Left lobe of liver (tissue), 2 donors: ENCODE measurements around the gene SKP2. TPM values are rescaled to one million over a fixed set of nuclear protein-coding genes. Genes with fewer than 3 reads are reported as not detected.
A peak's percentile ranks its signal among the peaks of the same experiment; 100 is the strongest.
"Not testable (repeated sequence)": the region's sequence is repeated elsewhere in the genome, so short reads cannot be mapped to it uniquely, and the experiment has no call there.

ENCODE experiments used
- ATAC-seq: fragments of 200-7000 bp; cut with Tn5 transposase; one replicate; pipeline ENCODE4 v1.9.1; 2020; ENCODE audit warnings: mild to moderate bottlenecking, moderate library complexity
- DNase-seq: peaks from one replicate; pipeline ENCODE4 v3.0.0-alpha.2; 2020; ENCODE audit warnings: low spot score
- total RNA-seq: library from RNA; stranded (reverse); gene quantifications from one replicate; pipeline ENCODE4 v1.2.1, GENCODE V29; 2021
- donor health status: DM: no; HTN: no; CAD: no; lungs with moderate emphysema.
- donor health status: DM: no; HTN: yes; CAD: no.

SKP2 gene
- 28.9 TPM for total RNA-seq

DNA sequence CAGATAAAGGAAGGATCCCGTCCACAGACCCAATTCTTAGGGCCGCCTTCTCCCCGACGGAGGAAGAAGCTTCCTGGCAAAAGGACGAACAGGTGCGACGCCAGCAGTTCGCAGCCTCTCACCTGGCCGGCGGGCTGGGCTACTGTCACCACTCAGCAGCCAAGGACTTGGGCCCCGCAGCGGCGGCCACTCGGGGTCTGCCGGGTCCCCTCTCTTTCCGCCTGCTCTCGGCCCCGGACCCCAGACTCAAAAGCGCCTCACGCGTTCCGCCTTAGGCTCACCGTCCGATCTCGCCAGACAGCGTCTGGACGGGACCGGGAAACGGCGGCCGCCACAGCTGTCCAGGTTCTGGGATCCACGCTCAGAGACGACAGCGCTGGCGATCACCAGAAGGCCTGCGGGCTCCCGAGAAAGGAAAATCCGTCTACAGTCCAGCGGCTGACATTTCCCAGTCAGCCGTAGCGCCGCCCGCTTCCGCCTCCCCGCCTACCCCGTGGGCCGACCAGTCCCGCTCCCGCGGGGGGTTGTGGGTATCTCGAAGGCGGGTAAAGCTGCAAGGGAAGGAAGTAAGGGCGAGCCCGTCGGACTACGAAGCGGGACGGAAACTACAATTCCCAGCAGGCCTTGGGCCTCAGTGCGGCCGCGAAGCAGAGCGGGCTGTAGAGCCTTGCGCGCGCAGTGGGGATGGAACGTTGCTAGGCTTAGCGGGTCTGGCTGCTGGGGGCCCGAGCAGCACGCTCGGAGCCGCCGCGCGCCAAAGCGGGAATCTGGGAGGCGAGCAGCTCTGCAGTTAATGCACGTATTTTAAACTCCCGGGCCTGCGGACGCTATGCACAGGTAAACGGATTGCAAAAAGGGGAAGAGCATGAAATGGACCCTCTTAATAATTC is at the start of gene SKP2, which contains the start of gene LMBRD2:
SKP2 (plus strand) TSS at position 678 of the 890 bp plus-strand sequence; CDS start at position 830, 152 bp downstream.
LMBRD2 (minus strand) TSS at position 454 of the 890 bp plus-strand sequence. CDS start 8,538 bp downstream, outside the sequence.
- ATAC-seq, result peak; percentile 98
- peak; percentile 99 for DNase-seq

GRCh38 chr5:36105819-36106218 is 46.1 kb upstream of the SKP2 start:
- ATAC-seq, result no peak
- DNase-seq, result no peak

DNA sequence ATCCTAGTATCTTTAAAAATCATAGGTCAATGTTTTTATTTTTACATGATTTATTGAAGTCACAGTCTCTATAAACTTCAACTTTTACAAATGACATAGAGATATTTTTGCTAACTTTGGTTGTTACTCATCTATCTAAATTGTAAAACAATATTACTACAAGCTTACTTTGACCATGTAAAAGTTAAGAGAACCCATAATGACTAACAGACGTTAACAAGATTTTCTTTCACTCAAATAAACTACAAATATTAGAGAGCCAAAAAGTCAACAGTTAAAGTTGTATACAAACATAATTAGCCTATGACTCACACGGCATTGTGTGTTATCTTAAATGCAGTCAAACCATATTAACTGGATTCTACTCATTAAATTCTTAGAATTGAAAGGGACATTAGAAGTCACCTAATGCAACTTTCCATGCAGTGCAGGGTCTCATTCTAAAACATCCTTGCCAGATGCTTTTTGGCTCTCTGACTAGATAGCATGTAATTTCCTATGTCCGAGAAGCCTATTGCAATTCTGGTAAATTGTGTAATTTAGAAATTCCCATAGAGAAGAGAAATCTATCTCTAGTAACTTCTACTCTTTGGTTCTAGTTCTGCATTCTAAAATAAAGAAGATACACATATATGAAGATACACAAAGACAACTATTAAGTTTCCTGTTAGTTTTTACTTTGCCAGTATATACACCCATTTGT is 43.0 kb upstream of the SKP2 start:
- DNase-seq (no peak), ATAC-seq (no peak)

- ATAC-seq, result no peak
- DNase-seq, result no peak
Observed at GRCh38 chr5:36111238-36111637, 40.7 kb upstream of the SKP2 start.

DNA sequence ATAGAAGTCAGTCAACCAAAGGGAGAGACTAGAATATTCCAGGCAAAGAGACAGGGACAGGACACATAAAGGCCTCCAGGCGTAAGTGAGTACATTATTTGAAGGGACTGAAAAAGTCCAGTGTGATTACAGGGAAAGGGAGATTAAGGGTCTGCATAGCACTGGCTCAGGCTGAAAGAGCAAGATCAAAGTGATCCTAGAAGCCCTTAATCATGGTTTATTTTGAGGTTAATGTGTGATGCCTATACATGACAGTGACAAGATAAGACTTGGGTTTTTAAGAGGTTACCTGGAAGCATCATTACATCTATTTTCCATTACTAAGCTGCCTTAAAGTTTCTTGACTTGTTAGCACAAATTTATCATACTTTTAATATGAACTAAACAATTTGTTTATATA is 26.0 kb upstream of the SKP2 start:
- no peak for ATAC-seq
- no peak for DNase-seq

DNA sequence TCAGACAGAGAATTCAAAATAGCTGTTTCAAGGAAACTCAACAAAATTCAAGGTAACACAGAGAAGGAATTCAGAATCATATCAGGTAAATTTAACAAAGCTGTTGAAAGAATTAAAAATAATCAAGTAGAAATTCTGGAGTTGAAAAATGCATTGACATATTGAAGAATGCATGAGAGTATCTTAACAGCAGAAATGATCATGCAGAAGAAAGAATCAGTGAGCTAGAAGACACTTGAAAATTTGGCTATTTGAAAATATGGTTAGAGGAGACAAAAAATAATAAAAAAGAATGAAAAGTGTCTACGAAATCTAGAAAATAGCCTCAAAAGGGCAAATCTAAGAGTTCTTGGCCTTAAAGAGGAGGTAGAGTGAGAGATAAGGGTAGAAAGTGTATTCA is 23.1 kb upstream of the SKP2 start:
- no peak for DNase-seq
- ATAC-seq, result no peak

- not testable (repeated sequence) for DNase-seq, ATAC-seq
Observed at GRCh38 chr5:36129666-36130065, 22.2 kb upstream of the SKP2 start.

GRCh38 chr5:36133009-36133408 is 18.9 kb upstream of the SKP2 start:
- not testable (repeated sequence) for DNase-seq, ATAC-seq

DNA sequence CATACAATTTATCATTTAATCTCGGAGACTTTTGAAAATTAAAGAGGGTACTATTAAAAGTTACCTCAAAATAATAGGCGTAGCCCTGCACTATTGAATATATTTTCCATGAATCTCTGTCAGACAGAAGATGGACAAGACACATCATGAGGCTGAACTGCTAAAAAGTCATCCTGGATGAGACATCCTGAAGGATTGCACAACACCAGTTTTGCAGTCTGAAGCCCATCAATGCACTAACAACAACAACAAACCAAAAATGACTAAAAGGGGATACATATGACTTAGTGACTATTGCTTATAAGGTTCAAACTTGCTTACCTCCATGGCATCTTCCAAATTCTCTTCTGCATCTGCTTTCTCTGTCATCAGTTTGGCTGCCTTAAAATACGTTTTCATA is 15.9 kb upstream of the SKP2 start:
- no peak for ATAC-seq
- DNase-seq, result no peak

DNA sequence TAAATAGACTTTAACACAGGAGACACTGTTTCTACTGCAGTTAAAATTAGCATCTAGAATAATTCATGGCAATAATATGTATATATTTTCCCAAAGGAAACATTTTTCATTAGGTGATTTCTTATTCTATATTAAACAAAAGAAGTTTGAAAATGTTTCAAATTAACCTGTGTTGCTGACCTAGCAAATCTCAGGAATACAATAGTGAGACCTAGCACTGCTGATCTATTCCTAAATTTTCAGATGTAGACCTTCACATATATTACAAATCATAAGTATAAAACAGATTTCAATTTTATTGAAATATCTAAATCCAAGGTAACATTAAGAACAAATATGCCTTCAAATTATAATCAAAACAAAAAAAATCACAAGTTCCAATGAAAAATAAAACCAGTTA is 15.3 kb upstream of the SKP2 start:
- DNase-seq (no peak), ATAC-seq (no peak)

GRCh38 chr5:36138900-36139683 is 12.8 kb upstream of the SKP2 start:
- ATAC-seq (peak; percentile 93), DNase-seq (no peak)

DNA sequence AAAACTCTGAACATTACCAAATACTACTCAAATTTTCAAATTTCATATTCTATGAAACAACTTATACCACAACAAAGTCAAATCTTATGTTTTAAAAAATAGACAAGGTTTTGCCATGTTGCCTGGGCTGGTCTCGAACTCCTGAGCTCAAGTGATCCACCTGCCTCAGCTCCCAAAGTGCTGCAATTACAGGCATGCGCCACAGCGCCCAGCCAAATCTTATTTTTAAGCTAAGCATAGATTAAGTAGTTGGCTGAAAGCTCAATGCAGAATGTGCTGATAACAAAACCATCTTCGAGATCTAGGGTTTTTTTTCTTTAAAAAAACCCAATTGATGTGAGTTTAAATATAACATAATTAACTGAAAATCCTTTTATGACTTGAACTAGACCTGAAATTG is 6.6 kb upstream of the SKP2 start:
- ATAC-seq (no peak), DNase-seq (no peak)

DNA sequence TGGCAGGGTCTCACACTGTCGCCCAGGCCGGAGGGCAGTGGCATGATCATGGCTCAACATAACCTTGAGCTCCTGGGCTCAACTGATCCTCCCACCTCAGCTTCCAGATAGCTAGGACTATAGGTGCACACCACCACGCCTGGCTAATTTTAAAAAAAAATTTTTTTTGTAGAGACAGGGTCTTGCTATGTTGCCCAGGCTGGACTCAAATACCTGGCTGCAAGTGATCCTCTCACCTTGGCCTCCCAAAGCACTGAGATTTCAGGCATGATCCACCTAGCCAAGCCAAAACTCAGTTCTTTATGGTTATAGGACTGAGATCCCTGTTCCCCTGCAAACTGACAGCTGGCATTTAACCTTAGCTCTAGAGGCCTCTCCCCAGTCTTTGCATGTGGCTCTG is 5.5 kb upstream of the SKP2 start:
- ATAC-seq, result no peak

GRCh38 chr5:36147681-36148080 is 4.2 kb upstream of the SKP2 start:
- no peak for DNase-seq
- no peak for ATAC-seq

More for the DNA sequence above, 5.5 kb upstream of the SKP2 start:
- no peak for DNase-seq

DNA sequence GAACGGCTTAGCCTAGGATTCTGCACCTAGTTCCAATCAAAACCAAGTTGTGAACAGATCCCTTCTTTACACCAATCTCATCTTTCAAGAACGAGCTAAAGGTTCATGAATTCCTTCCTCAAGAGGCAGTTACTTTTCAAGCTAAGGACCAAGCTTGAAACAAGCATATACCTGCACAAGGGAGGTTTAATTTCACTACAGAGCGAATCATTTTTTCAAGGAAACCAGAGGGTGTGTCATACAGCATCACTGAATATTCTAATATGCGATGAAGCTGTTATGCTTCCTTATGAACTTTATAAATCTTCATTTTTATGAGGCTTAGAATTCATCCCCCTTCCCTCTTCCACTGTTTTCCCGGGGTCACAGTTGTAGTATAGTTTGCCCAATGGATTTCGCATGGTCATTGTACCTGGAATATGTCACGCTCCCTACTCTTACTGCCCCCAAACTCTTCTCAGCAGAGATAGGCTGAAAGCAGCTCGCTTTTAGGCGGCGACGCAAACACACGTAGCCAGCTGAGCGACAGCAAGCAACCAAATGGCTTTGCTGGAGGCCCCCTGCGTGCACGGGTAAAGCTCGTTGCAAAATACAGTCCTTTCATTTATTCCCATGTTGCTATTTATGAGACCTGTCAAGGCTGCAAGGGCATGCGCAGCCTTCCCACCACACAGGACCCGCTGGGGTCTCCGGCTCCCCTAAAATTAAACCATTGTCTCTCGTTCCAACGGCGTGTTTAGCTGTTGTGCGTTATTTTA is 1.1 kb upstream of the SKP2 start:
- DNase-seq, result no peak
- peak; percentile 24 for ATAC-seq

GRCh38 chr5:36152324-36153297 is 700 bp downstream of the SKP2 start:
- ATAC-seq (peak; percentile 15), DNase-seq (no peak)

- ATAC-seq (no peak), DNase-seq (no peak)
Observed at GRCh38 chr5:36153298-36153677, 1.4 kb downstream of the SKP2 start.

DNA sequence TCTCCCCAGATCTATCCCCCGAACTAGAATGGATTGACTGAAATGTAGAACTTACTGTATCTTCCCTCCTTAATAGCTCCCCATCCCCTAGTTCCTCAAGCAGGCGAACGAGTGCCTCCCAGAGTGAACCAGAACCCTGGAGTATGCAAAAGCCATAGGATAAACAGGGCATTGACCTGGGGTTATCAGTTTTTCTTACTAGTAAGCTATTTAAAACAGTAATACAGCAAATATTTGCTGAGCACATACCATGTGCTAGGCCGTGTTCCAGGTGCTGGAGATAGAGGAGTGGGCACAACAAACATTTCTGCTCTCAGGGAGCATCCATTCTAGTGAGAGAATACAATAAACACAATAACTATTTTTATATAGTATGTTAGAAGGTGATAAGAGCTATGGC is 1.8 kb downstream of the SKP2 start:
- no peak for ATAC-seq
- no peak for DNase-seq

DNA sequence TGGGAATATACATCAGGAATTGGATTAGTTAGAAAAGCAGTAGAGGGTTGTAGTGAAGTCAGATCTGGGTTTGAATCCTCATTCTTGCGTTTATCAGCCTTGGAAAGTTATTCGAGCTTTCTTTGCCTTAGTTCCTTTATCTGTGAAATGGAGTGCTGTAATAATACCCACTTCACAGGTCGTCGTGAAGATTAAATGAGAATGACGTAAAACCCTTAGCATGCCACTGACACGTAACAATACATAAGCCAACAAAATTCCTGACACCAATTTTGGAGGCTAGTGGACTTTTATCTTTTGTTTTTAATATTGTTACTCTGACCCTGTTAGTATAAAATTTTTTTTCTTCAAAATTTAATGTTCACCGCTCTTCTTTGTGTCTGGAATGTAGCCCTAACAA is 3.4 kb downstream of the SKP2 start:
- ATAC-seq (no peak), DNase-seq (no peak)
